Right lung (tissue), 5 donors: Measurements from ENCODE around the gene AK1. TPM values are rescaled to one million over a fixed set of nuclear protein-coding genes. Genes with fewer than 3 reads are reported as not detected.
A peak's percentile ranks its signal among the peaks of the same experiment; 100 is the strongest.
"Not testable (repeated sequence)": the region's sequence is repeated elsewhere in the genome, so short reads cannot be mapped to it uniquely, and the experiment has no call there.

ENCODE experiments used
- DNase-seq, 2 donors: peaks; one replicate each; pipeline ENCODE4 v3.0.0-alpha.2; 2013
- polyA plus RNA-seq, 5 donors: library from polyadenylated mRNA; unstranded; fragments of 120-200 nt; gene quantifications; one replicate each; pipeline versions ENCODE4 v1.2.1 to v1.2.3, GENCODE V29; 2013; ENCODE audit warnings: inconsistent platforms in 1 of 5, low replicate concordance in 1 of 5; ENCODE audit not compliant: insufficient read length in 5 of 5, insufficient read depth in 1 of 5

Gene AK1
- polyA plus RNA-seq, 5 donors, result 40.3 to 158 (median 59.3) TPM

- no peak for DNase-seq
These were observed 27.1 kb downstream of the AK1 start for GRCh38 chr9:127850286-127850830.

- DNase-seq, result no peak
These were observed 28.5 kb downstream of the AK1 start for GRCh38 chr9:127848756-127849504.

GRCh38 chr9:127847833-127848755 lies 29.4 kb downstream of the AK1 start:
- no peak for DNase-seq

GRCh38 chr9:127847178-127847510 lies 30.3 kb downstream of the AK1 start:
- DNase-seq, result no peak

- DNase-seq, result no peak
These were observed 30.9 kb downstream of the AK1 start for GRCh38 chr9:127846443-127847177.

- DNase-seq, result not testable (repeated sequence)
These were observed 31.9 kb downstream of the AK1 start for GRCh38 chr9:127845619-127846018.

GRCh38 chr9:127844821-127845359 lies 32.6 kb downstream of the AK1 start:
- DNase-seq, result no peak

GRCh38 chr9:127841087-127841835 lies 36.2 kb downstream of the AK1 start:
- no peak for DNase-seq

- no peak for DNase-seq
These were observed 38.9 kb downstream of the AK1 start for GRCh38 chr9:127838375-127839078.

- no peak for DNase-seq
These were observed 40.1 kb downstream of the AK1 start for GRCh38 chr9:127837346-127837745.

GRCh38 chr9:127836561-127836960 lies 40.9 kb downstream of the AK1 start:
- not testable (repeated sequence) for DNase-seq

GRCh38 chr9:127835991-127836516 lies 41.4 kb downstream of the AK1 start:
- DNase-seq, result no peak

- no peak for DNase-seq
These were observed 43.9 kb downstream of the AK1 start for GRCh38 chr9:127833555-127833954.

GRCh38 chr9:127832248-127832647 lies 45.2 kb downstream of the AK1 start:
- DNase-seq, result no peak

GRCh38 chr9:127829205-127829906 lies 48.1 kb downstream of the AK1 start:
- DNase-seq, result no peak

- DNase-seq, result peak; percentile 90 to 92
These were observed 49.0 kb downstream of the AK1 start for GRCh38 chr9:127828262-127829031.

- DNase-seq, result no peak
These were observed 51.1 kb downstream of the AK1 start for GRCh38 chr9:127826253-127826913.
